CD4-positive, alpha-beta T cell treated with Interleukin-12 subunit alpha and Interleukin-12 subunit beta, for 1 hour (primary cell): ENCODE data around the gene ENPP7.
A peak's percentile ranks its signal among the peaks of the same experiment; 100 is the strongest.

Source experiments
- DNase-seq: peaks from one replicate; pipeline ENCODE4 v3.0.0-alpha.2; 2020

Gene ENPP7

DNA sequence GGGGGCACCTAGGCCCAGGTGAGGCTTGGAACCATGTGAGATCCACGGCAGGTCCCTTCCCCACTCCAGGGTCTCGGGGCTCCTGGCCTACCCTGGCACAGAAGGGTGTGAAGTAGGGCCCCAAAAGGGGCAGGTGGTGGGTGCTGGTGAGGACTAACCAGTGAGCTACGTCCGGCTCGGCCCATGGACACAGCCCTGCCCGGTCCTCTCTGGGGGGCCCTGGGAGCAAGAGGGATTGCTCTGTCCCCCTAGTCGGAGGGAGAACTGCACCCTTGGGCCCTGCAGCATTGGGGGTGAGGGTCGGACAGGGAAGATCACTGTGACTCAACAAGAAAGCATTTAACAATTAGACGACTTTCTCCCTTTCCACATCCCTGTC, 2.9 kb downstream of the ENPP7 start:
- DNase-seq, result no peak

GRCh38 chr17:79735096-79735495, 4.4 kb downstream of the ENPP7 start:
- DNase-seq, result no peak

GRCh38 chr17:79737046-79737921, 6.5 kb downstream of the ENPP7 start:
- no peak for DNase-seq

DNA sequence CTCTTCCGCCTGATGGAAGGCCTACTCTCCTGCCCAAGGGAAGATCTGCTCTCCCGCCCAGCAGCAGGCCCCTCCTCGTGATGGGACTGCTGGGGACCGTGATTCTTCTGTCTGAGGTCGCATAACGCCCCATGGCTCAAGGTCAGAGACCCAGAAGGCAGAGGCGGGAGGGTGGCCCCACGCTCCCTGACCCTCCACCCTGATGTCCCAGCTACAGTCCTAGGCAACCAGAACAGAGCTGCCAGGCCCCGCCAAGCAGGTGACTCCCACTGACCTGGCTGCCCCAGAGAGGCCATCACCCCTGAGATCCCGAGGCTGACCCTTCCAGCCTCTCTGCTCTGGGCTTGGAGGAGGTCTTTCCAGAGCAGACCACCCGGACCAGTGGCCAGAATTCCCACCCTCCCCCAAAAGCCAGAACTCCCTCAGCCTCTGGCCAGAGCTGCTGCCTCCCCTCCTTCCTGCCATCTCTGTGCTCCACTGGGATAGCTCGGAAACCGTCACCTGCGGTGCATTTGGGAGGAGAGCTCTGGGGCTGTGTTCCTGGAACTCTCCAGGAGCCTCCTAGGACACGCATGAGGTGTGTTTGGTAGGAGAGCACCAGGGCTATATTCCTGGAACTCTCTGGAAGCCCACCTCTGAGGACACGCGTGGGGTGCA, 7.3 kb downstream of the ENPP7 start:
- no peak for DNase-seq

- no peak for DNase-seq
Measured at GRCh38 chr17:79738643-79739042, 7.9 kb downstream of the ENPP7 start.

DNA sequence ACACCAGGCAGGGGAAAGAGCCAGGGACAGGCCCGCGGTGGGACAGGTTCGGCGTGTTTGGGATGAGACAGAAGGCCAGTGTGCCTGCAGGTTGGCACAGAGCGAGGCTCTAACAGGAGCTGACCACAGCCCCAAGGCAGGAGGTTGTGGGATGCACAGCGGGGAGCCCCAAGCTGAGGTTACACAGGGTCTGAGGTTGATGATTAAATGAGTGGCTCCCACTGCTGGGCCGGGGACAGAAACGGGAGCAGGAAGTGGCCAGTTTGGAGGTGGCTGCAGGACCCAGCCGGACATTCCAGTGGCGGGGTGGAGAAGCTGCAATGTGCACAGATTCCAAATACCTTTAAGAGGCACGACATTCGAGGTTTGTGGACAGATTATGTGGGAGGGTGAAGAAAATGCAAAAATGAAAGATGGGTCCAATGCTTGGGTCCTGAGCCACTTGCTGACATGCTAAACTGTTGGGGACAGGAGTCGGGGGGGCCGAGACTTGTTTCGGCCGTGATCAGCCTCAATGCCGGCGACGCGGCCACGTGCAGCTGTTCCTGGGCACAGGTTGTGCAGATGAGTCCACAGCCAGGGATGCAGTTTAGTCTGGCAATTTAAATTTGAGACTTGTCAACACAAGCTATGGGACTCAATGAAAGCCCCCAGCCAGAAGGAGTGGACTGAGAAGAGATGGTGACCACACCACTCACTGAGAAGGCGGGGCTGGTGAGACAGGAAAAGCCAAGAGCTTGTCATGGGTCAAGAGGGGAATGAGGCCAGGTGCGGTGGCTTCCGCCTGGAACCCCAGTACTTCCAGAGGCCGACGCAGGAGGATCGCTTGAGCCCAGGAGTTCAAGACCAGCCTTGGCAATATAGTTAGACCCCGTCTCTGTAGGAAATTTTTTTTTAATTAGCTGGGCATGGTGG, 8.7 kb downstream of the ENPP7 start:
- no peak for DNase-seq

GRCh38 chr17:79740413-79740812, 9.7 kb downstream of the ENPP7 start:
- DNase-seq, result no peak

DNA sequence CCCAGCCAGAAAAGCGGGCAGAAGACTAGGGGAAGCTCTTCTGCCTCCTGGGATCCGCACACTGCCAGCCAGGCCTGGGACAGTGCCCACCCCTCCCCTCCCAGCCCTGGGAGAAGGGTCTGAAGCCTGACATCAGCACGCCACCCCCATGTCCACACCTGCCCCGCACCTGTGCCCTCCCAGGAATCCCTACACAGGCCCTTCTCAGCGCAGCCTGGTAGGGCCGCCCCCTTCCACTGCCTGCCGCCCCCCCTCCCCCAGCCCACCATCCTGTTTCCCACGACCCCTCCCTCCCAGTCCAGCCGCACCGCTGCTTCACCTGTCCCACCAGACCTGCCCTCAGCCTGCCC, 10.6 kb downstream of the ENPP7 start:
- no peak for DNase-seq

DNA sequence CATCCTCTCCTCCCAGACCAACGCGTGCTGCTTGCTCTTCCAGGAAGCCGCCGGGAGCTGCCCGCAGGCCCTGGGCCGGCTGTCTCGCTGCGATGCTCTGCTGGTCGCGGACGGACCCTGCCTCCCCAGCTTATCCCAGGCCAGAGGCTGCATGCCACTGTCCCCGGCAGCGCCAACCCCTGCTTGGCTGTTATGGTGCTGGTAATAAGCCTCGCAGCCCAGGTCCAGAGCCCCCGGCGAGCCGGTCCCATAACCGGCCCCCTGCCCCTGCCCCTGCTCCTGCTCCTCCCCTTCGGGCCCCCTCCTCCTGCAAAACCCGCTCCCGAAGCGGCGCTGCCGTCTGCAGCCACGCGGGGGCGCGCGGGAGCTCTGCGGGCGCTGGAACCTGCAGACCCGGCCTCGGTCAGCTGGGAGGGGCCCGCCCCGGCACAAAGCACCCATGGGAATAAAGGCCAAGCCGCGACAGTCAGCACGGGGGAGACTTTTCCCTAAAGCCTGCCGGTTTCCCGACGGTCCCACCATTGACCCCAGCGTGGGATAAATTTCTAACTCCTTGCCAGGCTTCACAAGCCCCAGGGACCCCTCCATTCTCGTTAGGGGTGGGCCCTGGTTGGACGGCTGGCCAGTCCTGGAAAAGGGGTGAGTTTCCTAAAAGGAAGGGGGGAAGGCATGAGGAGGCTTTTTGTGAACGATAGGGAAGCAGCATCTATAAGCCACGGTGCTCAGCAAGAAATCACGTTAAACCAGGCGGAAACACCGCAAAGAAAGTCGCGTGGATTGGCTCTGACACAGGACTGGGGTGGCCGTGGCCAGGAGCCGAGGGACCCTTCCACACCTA, 11.2 kb downstream of the ENPP7 start:
- DNase-seq, result peak; percentile 78

- no peak for DNase-seq
Measured at GRCh38 chr17:79742589-79742918, 11.8 kb downstream of the ENPP7 start.

DNA sequence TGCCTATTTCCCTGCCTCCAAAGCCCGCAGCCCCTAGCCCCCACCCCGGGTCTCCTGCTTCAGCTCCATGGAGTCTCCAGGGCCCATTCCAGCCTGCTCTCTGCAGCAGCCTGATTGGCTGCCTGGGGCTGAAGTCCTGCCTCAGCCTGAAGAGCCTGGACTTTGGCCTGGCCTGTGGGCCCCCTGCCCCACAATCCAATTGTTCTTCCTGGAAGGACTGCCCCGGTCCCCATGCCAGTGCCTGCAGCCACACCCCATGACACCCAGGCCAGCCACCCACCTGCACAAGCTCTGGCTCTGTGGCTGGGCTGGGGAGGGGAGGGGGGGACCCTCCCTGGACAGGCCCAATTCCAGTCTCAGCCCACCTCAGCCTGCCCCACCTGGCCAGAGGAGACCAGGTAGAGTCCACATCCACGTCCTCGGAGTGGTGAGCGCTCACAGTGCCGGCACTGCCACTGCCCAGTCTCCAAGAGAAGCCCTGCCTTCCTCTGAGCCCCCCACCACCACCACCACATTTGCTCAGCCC, 12.3 kb downstream of the ENPP7 start:
- no peak for DNase-seq

DNA sequence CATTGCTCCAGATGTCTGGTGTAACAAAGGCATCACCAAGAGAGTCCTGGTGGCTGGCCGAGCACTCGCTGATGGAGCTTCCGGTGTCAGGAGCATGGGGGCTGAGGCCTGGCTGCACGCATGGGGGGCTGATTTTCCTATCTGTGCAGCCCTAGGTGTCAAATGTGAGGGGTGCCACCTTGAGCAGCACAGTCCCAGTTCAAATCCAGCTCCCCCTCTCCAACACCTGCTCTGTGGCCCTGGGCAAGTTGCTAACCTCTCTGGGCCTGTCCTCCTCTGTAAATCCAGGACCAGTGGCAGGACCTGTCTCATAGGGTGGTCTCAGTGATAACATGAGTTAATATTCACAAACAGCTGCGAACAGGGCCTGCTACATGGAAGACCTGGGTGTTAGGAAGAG, 12.9 kb downstream of the ENPP7 start:
- DNase-seq, result no peak

- no peak for DNase-seq
Measured at GRCh38 chr17:79745641-79746105, 14.9 kb downstream of the ENPP7 start.

DNA sequence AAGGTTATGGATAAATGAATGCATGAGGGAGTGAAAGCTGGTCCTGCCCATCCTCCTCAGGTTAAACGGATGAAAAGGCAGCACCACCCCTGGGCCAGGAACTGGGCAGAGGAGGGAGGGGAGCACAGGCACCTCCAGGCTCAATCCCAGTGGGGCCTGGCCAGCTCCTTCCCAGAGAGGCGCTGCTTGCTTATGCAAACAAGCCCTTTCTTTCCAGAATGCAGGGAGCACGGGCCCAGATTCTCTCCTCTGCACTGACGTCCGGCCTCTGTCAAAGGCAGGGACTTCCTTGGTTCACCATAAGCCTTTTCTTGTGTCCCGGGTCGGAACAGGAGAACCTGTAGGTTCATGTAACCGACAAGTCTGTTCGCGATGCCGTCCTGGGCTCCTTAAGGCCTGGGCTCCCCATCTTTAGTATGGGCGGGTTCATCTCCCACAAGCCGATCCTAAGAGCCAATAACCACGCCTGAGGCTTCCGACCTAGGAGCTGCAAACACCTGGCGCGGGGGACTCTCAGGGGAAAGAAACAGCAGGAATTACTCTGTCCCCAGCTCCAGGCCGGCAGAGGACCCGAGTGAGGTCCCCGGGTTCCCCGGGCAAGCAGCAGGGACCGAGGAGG, 16.3 kb downstream of the ENPP7 start:
- no peak for DNase-seq

DNA sequence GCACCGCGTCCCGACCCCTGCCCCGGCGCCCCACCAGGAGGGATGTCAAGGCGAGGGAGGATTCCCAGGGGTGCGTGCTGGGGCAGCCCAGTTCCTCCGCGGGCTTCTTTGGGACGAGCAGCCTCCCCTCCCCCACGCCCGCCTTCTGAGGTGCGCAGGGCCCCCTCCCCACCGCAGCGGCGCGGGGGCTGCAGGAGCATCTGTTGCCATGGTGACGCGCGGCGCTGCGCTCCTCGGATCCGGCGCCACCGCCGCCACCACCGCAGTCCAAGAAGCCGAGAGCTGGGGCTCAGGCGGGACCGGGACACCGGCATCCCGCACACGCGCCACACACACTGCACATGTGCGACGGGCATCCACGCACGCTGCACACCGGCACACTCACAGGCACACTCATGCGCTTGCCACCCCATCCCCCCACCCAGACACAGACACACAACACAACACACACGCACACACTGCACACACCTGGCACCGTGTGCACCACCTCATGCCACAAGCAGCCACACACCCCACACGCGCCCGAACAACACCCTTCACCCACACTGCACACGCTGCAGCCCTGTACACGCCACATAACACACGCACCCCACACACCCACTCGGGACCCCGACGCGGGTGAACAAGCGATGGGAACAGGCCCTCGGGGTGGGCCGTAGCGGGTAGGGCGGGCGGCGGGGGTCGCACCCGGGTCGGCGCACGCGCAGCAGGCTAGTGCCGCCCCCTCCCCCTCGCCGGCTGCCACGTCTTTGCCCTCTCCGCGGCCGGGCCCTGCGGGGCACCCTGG, 17.0 kb downstream of the ENPP7 start:
- DNase-seq, result no peak

DNA sequence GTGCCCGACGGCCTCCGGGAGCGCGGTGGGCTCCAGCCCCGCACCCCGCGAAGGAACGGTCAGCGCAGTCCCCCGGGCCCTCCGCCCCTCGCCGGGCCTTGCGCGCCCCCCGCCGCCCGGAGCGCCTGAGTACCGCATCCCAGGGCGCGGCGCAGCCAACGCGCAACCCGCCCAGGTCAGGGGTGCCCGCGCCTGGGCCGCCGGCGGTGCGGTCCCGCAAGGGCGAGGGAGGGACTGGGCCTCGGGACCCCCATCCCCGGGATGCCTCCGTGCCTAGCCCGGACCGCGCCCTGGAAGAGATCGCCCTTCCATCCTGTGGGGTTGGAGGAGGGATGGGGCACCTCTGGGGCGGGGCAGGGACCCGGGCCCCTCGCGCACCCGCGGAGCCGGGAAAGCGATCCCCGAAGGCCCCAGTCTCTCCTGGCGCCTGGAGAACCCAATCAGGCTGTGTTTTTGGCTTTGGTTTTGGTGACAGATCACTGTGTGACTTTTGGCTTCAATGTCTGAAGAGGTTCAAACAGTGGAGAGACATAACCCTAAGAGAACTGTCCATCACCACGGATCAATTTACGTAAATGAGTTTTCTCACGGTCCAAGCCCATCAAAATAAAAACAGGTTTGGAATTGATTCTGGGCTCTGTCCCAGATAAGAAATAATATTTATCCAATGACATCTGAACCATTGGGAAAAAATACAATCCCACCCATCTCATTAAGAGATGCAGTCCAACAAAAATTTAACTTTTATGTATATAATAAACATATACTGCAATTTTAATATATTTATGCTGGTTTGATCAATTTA, 17.8 kb downstream of the ENPP7 start:
- DNase-seq, result no peak

- no peak for DNase-seq
Measured at GRCh38 chr17:79749156-79749815, 18.5 kb downstream of the ENPP7 start.

DNA sequence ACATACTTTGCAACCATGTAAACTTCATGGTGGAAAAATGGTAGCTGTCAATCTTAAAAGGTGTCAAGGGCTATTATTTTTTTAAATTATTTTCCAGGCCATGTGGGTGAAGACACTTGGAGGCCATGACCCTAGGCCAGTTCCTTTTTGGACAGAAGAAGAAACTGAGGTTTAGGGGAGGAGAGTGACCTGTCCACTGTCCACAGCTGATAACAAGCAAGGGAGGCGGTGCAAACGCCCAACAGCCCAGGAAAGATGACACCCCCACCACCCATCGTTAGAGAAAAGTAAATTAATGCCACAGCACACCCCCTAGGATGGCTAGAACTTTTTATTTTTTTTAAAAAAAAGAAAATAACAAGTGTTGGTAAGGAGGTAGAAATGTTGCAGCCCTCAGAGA, 19.2 kb downstream of the ENPP7 start:
- no peak for DNase-seq
